ENCODE results near the gene LMCD1. TPM values are rescaled to one million over a fixed set of nuclear protein-coding genes. Genes with fewer than 3 reads are reported as not detected.

The LMCD1 gene
- total and polyA plus RNA-seq, 2 donors (not counting 1 experiment from before 2014, with no cell fraction given), result 1.4 to 4.9 TPM

DNA sequence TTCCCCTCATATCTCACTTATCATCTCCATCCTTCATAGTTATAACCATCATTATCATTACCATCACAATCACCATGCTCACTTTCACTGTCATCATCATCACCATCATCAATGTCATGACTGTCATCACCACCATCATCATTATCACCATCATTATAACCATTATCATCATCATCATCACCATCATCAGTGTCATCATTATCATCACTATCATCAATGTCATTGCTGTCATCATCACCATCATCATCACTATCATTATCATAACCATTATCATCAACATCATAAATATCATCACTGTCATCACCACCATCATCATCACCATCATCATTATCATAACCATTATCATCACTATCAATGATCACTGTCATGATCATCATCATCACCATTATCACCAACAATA lies 98.8 kb downstream of the LMCD1 start:
- ATAC-seq (ENCODE audit: low read depth), result no peak

DNA sequence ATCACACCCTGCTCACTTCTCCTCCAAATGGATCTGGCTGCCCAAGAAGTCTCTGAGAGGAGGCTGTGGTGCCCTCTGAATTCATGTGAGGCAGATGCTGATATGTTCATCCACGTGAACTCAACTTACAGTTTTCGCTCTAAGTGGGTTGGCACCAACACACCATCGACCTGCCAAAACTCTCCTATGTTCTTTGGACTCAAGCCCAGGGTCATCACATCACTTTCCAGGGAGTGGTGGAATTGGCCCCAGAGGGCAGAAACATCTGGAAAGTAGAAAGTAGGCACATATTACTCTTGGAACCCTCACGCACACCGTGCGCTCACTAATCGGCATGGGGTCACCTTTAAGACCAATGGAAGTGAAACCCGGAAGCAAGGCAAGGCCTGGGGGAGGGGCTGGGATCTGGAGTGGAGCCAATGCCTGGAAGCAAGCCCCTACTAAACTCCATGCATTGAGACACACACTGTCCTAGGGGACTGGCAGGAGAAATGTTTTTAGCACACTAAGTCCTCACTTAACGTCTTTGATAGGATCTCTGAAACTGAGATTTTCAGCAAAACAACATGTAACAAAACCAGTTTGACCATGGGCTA lies 101.6 kb downstream of the LMCD1 start:
- no peaks in the 10 kb centered on the region for H4K20me1 ChIP-seq (ENCODE audit: control insufficient read depth, insufficient read depth, low read length, poor library complexity, severe bottlenecking)
- 99% methylated on average over 7 of the region's 9 CpGs for WGBS (ENCODE audit: insufficient coverage)
- Mint-ChIP-seq H3K9me3 (ENCODE audit: insufficient read depth) (no peaks in the 10 kb centered on the region), H3K27ac (no peak overlapping the region), H3K4me1 (no peaks in the 10 kb centered on the region), H3K27me3 (peaks cover 5% of the 10 kb centered on the region), H3K4me3 (no peak overlapping the region)
- ChIA-PET POLR2A (no interaction called here), CTCF (no interaction called here)
- intact Hi-C loops (cut with micrococcal nuclease), result no loop called here
- DNase-seq (no peak), ATAC-seq (ENCODE audit: low read depth) (no peak)
- H3K9ac ChIP-seq (ENCODE audit: low read length), result no peak overlapping the region
- H2AFZ ChIP-seq (ENCODE audit: insufficient read depth, low read depth, low read length, poor library complexity, severe bottlenecking), result no peak overlapping the region
- H3K4me3 ChIP-seq (ENCODE audit: control extremely low read depth in 1 of 5, extremely low read depth in 1 of 5, insufficient read depth in 1 of 5, low read depth in 2 of 5, low read length in 4 of 5), result no peak overlapping the region
- no peaks in the 10 kb centered on the region for H3K79me2 ChIP-seq (ENCODE audit: control insufficient read depth, insufficient read depth, low read length)
- H3K9me3 ChIP-seq (ENCODE audit: control extremely low read depth in 1 of 3, control insufficient read depth in 2 of 3, insufficient read depth in 1 of 3, low read length in 2 of 3), result peaks cover 0 to 2% (median 0%) of the 10 kb centered on the region in 3 donors
- H3K36me3 ChIP-seq (replicated peaks in 1 of 2; ENCODE audit: control extremely low read depth in 1 of 2, control insufficient read depth in 1 of 2, extremely low read depth in 1 of 2, insufficient read depth in 2 of 2, low read length in 1 of 2), result no peaks in the 10 kb centered on the region
- no peaks in the 10 kb centered on the region for H3K4me1 ChIP-seq (ENCODE audit: control insufficient read depth in 2 of 2, insufficient read depth in 2 of 2, low read length in 2 of 2)
- H3K4me2 ChIP-seq (replicated peaks; ENCODE audit: low read depth, low read length, poor library complexity, severe bottlenecking), result no peak overlapping the region
- H3K27me3 ChIP-seq (replicated peaks in 1 of 4; ENCODE audit: control extremely low read depth in 1 of 4, control insufficient read depth in 3 of 4, insufficient read depth in 4 of 4, low read length in 3 of 4), result peaks cover 0 to 2% (median 0%) of the 10 kb centered on the region in 4 experiments
- no peak overlapping the region for H3K27ac ChIP-seq (ENCODE audit: low read length in 2 of 2)
- no peak for TF ChIP-seq EZH2 (IDR thresholded peaks at IDR 0.05; ENCODE audit: borderline replicate concordance, insufficient read depth, low read depth, low read length, poor library complexity, severe bottlenecking)
- TF ChIP-seq, protein P1, sequence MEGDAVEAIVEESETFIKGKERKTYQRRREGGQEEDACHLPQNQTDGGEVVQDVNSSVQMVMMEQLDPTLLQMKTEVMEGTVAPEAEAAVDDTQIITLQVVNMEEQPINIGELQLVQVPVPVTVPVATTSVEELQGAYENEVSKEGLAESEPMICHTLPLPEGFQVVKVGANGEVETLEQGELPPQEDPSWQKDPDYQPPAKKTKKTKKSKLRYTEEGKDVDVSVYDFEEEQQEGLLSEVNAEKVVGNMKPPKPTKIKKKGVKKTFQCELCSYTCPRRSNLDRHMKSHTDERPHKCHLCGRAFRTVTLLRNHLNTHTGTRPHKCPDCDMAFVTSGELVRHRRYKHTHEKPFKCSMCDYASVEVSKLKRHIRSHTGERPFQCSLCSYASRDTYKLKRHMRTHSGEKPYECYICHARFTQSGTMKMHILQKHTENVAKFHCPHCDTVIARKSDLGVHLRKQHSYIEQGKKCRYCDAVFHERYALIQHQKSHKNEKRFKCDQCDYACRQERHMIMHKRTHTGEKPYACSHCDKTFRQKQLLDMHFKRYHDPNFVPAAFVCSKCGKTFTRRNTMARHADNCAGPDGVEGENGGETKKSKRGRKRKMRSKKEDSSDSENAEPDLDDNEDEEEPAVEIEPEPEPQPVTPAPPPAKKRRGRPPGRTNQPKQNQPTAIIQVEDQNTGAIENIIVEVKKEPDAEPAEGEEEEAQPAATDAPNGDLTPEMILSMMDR (IDR thresholded peaks at IDR 0.05), result no peak

More for the DNA sequence above, 98.8 kb downstream of the LMCD1 start:
- TF ChIP-seq EZH2 (IDR thresholded peaks at IDR 0.05; ENCODE audit: borderline replicate concordance, insufficient read depth, low read depth, low read length, poor library complexity, severe bottlenecking), result no peak
- TF ChIP-seq, protein P1 (IDR thresholded peaks at IDR 0.05), result no peak
- Mint-ChIP-seq H3K27me3 (no peaks in the 10 kb centered on the region), H3K4me1 (no peaks in the 10 kb centered on the region), H3K27ac (no peak overlapping the region), H3K4me3 (no peak overlapping the region), H3K9me3 (ENCODE audit: insufficient read depth) (no peaks in the 10 kb centered on the region)
- DNase-seq, result no peak
- intact Hi-C loops (cut with micrococcal nuclease), result no loop called here
- CTCF ChIA-PET, result no interaction called here
- Histone ChIP-seq H3K27ac (ENCODE audit: low read length in 2 of 2) (no peak overlapping the region), H3K4me3 (ENCODE audit: control extremely low read depth in 1 of 5, extremely low read depth in 1 of 5, insufficient read depth in 1 of 5, low read depth in 2 of 5, low read length in 4 of 5) (no peak overlapping the region), H3K9me3 (ENCODE audit: control extremely low read depth in 1 of 3, control insufficient read depth in 2 of 3, insufficient read depth in 1 of 3, low read length in 2 of 3) (peaks cover 0 to 2% (median 0%) of the 10 kb centered on the region in 3 donors), H3K27me3 (replicated peaks in 1 of 4; ENCODE audit: control extremely low read depth in 1 of 4, control insufficient read depth in 3 of 4, insufficient read depth in 4 of 4, low read length in 3 of 4) (peaks cover 0 to 2% (median 0%) of the 10 kb centered on the region in 4 experiments), H3K4me2 (replicated peaks; ENCODE audit: low read depth, low read length, poor library complexity, severe bottlenecking) (no peak overlapping the region), H2AFZ (ENCODE audit: insufficient read depth, low read depth, low read length, poor library complexity, severe bottlenecking) (no peak overlapping the region), H3K9ac (ENCODE audit: low read length) (no peak overlapping the region), H4K20me1 (ENCODE audit: control insufficient read depth, insufficient read depth, low read length, poor library complexity, severe bottlenecking) (no peaks in the 10 kb centered on the region), H3K79me2 (ENCODE audit: control insufficient read depth, insufficient read depth, low read length) (no peaks in the 10 kb centered on the region), H3K4me1 (ENCODE audit: control insufficient read depth in 2 of 2, insufficient read depth in 2 of 2, low read length in 2 of 2) (no peaks in the 10 kb centered on the region), H3K36me3 (replicated peaks in 1 of 2; ENCODE audit: control extremely low read depth in 1 of 2, control insufficient read depth in 1 of 2, extremely low read depth in 1 of 2, insufficient read depth in 2 of 2, low read length in 1 of 2) (no peaks in the 10 kb centered on the region)
- POLR2A ChIA-PET, result no interaction called here
